Measurements from ENCODE around the gene RUVBL1.
A peak's percentile ranks its signal among the peaks of the same experiment; 100 is the strongest.

The RUVBL1 gene

GRCh38 chr3:128151758-128152274, 28.2 kb upstream of the RUVBL1 start:
- no peaks in the 10 kb centered on the region for H3K27me3 ChIP-seq (ENCODE audit: control insufficient read depth, insufficient read depth, low read length)
- no peak for TF ChIP-seq CTCF (IDR thresholded peaks at IDR 0.05)
- peak overlapping the region; percentile 55 for H2AFZ ChIP-seq
- H3K79me2 ChIP-seq, result peaks cover 3% of the 10 kb centered on the region
- H3K9me3 ChIP-seq (ENCODE audit: control insufficient read depth, low read length), result no peaks in the 10 kb centered on the region
- H3K27ac ChIP-seq, result no peak overlapping the region
- no peak overlapping the region for H3K9ac ChIP-seq
- H3K36me3 ChIP-seq (ENCODE audit: control insufficient read depth, insufficient read depth, low read length), result no peaks in the 10 kb centered on the region
- H3K4me1 ChIP-seq, result peaks cover 5% of the 10 kb centered on the region
- no peak overlapping the region for H3K4me3 ChIP-seq (ENCODE audit: low read depth, low read length)
- no peak overlapping the region for H3K4me2 ChIP-seq (ENCODE audit: low read length)

GRCh38 chr3:128149650-128150049, 26.0 kb upstream of the RUVBL1 start:
- Histone ChIP-seq H3K79me2 (no peaks in the 10 kb centered on the region), H3K4me3 (ENCODE audit: low read depth, low read length) (no peak overlapping the region), H2AFZ (peak overlapping the region; percentile 5), H3K4me2 (ENCODE audit: low read length) (no peak overlapping the region), H3K27me3 (ENCODE audit: control insufficient read depth, insufficient read depth, low read length) (no peaks in the 10 kb centered on the region), H3K27ac (no peak overlapping the region), H3K36me3 (ENCODE audit: control insufficient read depth, insufficient read depth, low read length) (no peaks in the 10 kb centered on the region), H3K4me1 (peaks cover 5% of the 10 kb centered on the region), H3K9ac (no peak overlapping the region), H3K9me3 (ENCODE audit: control insufficient read depth, low read length) (no peaks in the 10 kb centered on the region)
- TF ChIP-seq CTCF (IDR thresholded peaks at IDR 0.05), result no peak

- H3K79me2 ChIP-seq, result no peaks in the 10 kb centered on the region
- H3K36me3 ChIP-seq (ENCODE audit: control insufficient read depth, insufficient read depth, low read length), result no peaks in the 10 kb centered on the region
- no peak overlapping the region for H3K27ac ChIP-seq
- no peak overlapping the region for H3K9ac ChIP-seq
- no peak overlapping the region for H2AFZ ChIP-seq
- H3K27me3 ChIP-seq (ENCODE audit: control insufficient read depth, insufficient read depth, low read length), result no peaks in the 10 kb centered on the region
- H3K4me1 ChIP-seq, result no peaks in the 10 kb centered on the region
- TF ChIP-seq CTCF (IDR thresholded peaks at IDR 0.05), result no peak
- H3K4me2 ChIP-seq (ENCODE audit: low read length), result no peak overlapping the region
- H3K4me3 ChIP-seq (ENCODE audit: low read depth, low read length), result no peak overlapping the region
- no peaks in the 10 kb centered on the region for H3K9me3 ChIP-seq (ENCODE audit: control insufficient read depth, low read length)
Observed at GRCh38 chr3:128146201-128146600, 22.6 kb upstream of the RUVBL1 start.

- Histone ChIP-seq H3K4me3 (ENCODE audit: low read depth, low read length) (no peak overlapping the region), H2AFZ (no peak overlapping the region), H3K4me2 (ENCODE audit: low read length) (no peak overlapping the region), H3K27me3 (ENCODE audit: control insufficient read depth, insufficient read depth, low read length) (no peaks in the 10 kb centered on the region), H3K9ac (no peak overlapping the region), H3K27ac (no peak overlapping the region), H3K4me1 (no peaks in the 10 kb centered on the region), H3K36me3 (ENCODE audit: control insufficient read depth, insufficient read depth, low read length) (no peaks in the 10 kb centered on the region), H3K9me3 (ENCODE audit: control insufficient read depth, low read length) (no peaks in the 10 kb centered on the region), H3K79me2 (no peaks in the 10 kb centered on the region)
- TF ChIP-seq CTCF (IDR thresholded peaks at IDR 0.05), result no peak
Observed at GRCh38 chr3:128145279-128145678, 21.7 kb upstream of the RUVBL1 start.

- no peaks in the 10 kb centered on the region for H3K4me1 ChIP-seq
- H3K27ac ChIP-seq, result no peak overlapping the region
- no peaks in the 10 kb centered on the region for H3K9me3 ChIP-seq (ENCODE audit: control insufficient read depth, low read length)
- H3K4me3 ChIP-seq (ENCODE audit: low read depth, low read length), result no peak overlapping the region
- H3K4me2 ChIP-seq (ENCODE audit: low read length), result no peak overlapping the region
- no peaks in the 10 kb centered on the region for H3K36me3 ChIP-seq (ENCODE audit: control insufficient read depth, insufficient read depth, low read length)
- no peak overlapping the region for H2AFZ ChIP-seq
- H3K9ac ChIP-seq, result no peak overlapping the region
- TF ChIP-seq CTCF (IDR thresholded peaks at IDR 0.05), result no peak
- H3K27me3 ChIP-seq (ENCODE audit: control insufficient read depth, insufficient read depth, low read length), result no peaks in the 10 kb centered on the region
- H3K79me2 ChIP-seq, result no peaks in the 10 kb centered on the region
Observed at GRCh38 chr3:128144512-128145187, 21.0 kb upstream of the RUVBL1 start.

Data from parathyroid adenoma (tissue), 2 donors.